T-helper 22 cell (primary cell): ENCODE measurements around the gene GARNL3.

Experiments used
- DNase-seq: peaks from one replicate; pipeline ENCODE4 v3.0.0-alpha.2; 2020; ENCODE audit warnings: low read depth

Gene GARNL3

GRCh38 chr9:127313042-127313560 lies 48.5 kb downstream of the GARNL3 start:
- DNase-seq: no peak

- DNase-seq: no peak
Observed at GRCh38 chr9:127314911-127315310, 50.3 kb downstream of the GARNL3 start.

GRCh38 chr9:127316586-127317323 lies 52.2 kb downstream of the GARNL3 start:
- DNase-seq: no peak

GRCh38 chr9:127318651-127319167 lies 54.1 kb downstream of the GARNL3 start:
- no peak for DNase-seq

GRCh38 chr9:127319366-127320114 lies 55.0 kb downstream of the GARNL3 start:
- no peak for DNase-seq

- no peak for DNase-seq
Observed at GRCh38 chr9:127320115-127320378, 55.5 kb downstream of the GARNL3 start.

GRCh38 chr9:127323393-127323792 lies 58.8 kb downstream of the GARNL3 start:
- DNase-seq: no peak

GRCh38 chr9:127330501-127330900 lies 65.9 kb downstream of the GARNL3 start:
- DNase-seq: no peak

GRCh38 chr9:127333221-127334064 lies 68.9 kb downstream of the GARNL3 start:
- no peak for DNase-seq

- no peak for DNase-seq
Observed at GRCh38 chr9:127334725-127335124, 70.2 kb downstream of the GARNL3 start.

- no peak for DNase-seq
Observed at GRCh38 chr9:127336086-127336485, 71.5 kb downstream of the GARNL3 start.

- DNase-seq: no peak
Observed at GRCh38 chr9:127336506-127337352, 72.2 kb downstream of the GARNL3 start.

- DNase-seq: no peak
Observed at GRCh38 chr9:127340721-127341120, 76.1 kb downstream of the GARNL3 start.

- DNase-seq: no peak
Observed at GRCh38 chr9:127341152-127341551, 76.6 kb downstream of the GARNL3 start.

GRCh38 chr9:127344368-127345000 lies 79.9 kb downstream of the GARNL3 start:
- DNase-seq: no peak

- DNase-seq: no peak
Observed at GRCh38 chr9:127345566-127345965, 81.0 kb downstream of the GARNL3 start.

GRCh38 chr9:127346584-127346983 lies 82.0 kb downstream of the GARNL3 start:
- no peak for DNase-seq

- DNase-seq: no peak
Observed at GRCh38 chr9:127347831-127348776, 83.5 kb downstream of the GARNL3 start.

GRCh38 chr9:127349483-127350113 lies 85.0 kb downstream of the GARNL3 start:
- DNase-seq: no peak
